Retinal pigment epithelial cell (primary cell): Measurements from ENCODE around the gene TERC.

Experiments
- DNase-seq: peaks from one replicate; pipeline ENCODE4 v3.0.0-alpha.2; 2010; ENCODE audit warnings: low read depth
- H3K4me3 ChIP-seq: 2 replicates; pipeline ENCODE4 v1.5.1; 2011; ENCODE audit warnings: mild to moderate bottlenecking, low read length, control low read depth, moderate library complexity
- CTCF ChIP-seq: conservative IDR thresholded peaks from 2 replicates; pipeline ENCODE4 v1.5.1; 2011; ENCODE audit warnings: low read depth, low read length, control low read depth, inconsistent platforms

TERC gene

GRCh38 chr3:169804681-169805080 lies 39.8 kb upstream of the TERC start:
- no peak for DNase-seq
- no peak overlapping the region for H3K4me3 ChIP-seq
- no peak for TF ChIP-seq CTCF

GRCh38 chr3:169792359-169792758 lies 27.5 kb upstream of the TERC start:
- no peak overlapping the region for H3K4me3 ChIP-seq
- DNase-seq, result no peak
- no peak for TF ChIP-seq CTCF

- no peak for DNase-seq
- no peak for TF ChIP-seq CTCF
- no peak overlapping the region for H3K4me3 ChIP-seq
These were observed 26.0 kb upstream of the TERC start for GRCh38 chr3:169790687-169791429.

GRCh38 chr3:169790219-169790618 lies 25.4 kb upstream of the TERC start:
- TF ChIP-seq CTCF, result no peak
- DNase-seq, result no peak
- no peak overlapping the region for H3K4me3 ChIP-seq

- TF ChIP-seq CTCF, result no peak
- H3K4me3 ChIP-seq, result no peak overlapping the region
These were observed 22.9 kb upstream of the TERC start for GRCh38 chr3:169787791-169788190.

GRCh38 chr3:169787120-169787519 lies 22.3 kb upstream of the TERC start:
- TF ChIP-seq CTCF, result no peak
- no peak overlapping the region for H3K4me3 ChIP-seq
- no peak for DNase-seq

More at GRCh38 chr3:169787791-169788190, 22.9 kb upstream of the TERC start:
- DNase-seq, result no peak

- TF ChIP-seq CTCF, result no peak
- DNase-seq, result no peak
These were observed 16.5 kb upstream of the TERC start for GRCh38 chr3:169781209-169781855.

More at GRCh38 chr3:169781209-169781855, 16.5 kb upstream of the TERC start:
- no peak overlapping the region for H3K4me3 ChIP-seq
